ENCODE results near the gene BAIAP2. TPM values are rescaled to one million over a fixed set of nuclear protein-coding genes. Genes with fewer than 3 reads are reported as not detected.

Gene BAIAP2
- total RNA-seq, 1 donor from 2014 or later, result 51.4 TPM

DNA sequence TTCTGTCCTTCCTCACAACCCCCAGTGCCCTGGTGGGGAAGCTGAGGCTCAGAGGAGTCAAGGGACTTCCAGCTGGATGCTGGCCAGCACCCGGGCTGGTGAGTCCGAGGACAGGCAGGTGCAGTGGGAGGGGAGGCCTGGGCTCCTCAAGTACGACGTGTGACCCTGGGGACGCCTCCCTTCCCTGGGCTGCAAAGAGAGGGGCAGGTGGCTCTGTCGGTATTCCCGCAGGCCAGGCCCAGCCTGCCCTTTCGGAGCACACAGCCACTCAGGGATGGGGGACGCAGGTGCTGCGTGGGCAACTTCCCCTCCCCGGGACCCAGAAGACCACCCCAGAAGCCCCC lies 97.2 kb downstream of the BAIAP2 start:
- Histone ChIP-seq H3K79me2 (ENCODE audit: insufficient read depth, low read length) (no peaks in the 10 kb centered on the region), H3K27ac (ENCODE audit: low read depth, low read length) (no peak overlapping the region), H3K4me3 (ENCODE audit: insufficient read depth, low read depth, low read length) (no peak overlapping the region), H3K4me1 (ENCODE audit: insufficient read depth, low read length) (no peaks in the 10 kb centered on the region), H3K27me3 (ENCODE audit: insufficient read depth, low read length) (no peaks in the 10 kb centered on the region), H4K20me1 (ENCODE audit: insufficient read depth, low read length) (no peaks in the 10 kb centered on the region), H3K9ac (ENCODE audit: low read length) (no peak overlapping the region), H3K36me3 (ENCODE audit: insufficient read depth, low read length) (no peaks in the 10 kb centered on the region), H2AFZ (ENCODE audit: low read depth, low read length) (no peak overlapping the region), H3K4me2 (ENCODE audit: low read length) (no peak overlapping the region), H3K9me3 (ENCODE audit: insufficient read depth, low read depth, low read length) (no peaks in the 10 kb centered on the region)
- no peaks in the 10 kb centered on the region for H3K36me3 Mint-ChIP-seq (ENCODE audit: low read depth, unreplicated experiment)
- FAIRE-seq, result no peak
- no peak overlapping the region for H3K27ac Mint-ChIP-seq (ENCODE audit: unreplicated experiment)
- H3K27me3 Mint-ChIP-seq (ENCODE audit: low read depth, unreplicated experiment), result peaks cover 4% of the 10 kb centered on the region
- H3K9me3 Mint-ChIP-seq (ENCODE audit: unreplicated experiment), result no peaks in the 10 kb centered on the region
- no peak for DNase-seq (ENCODE audit: low read depth)
- H3K4me3 Mint-ChIP-seq (ENCODE audit: unreplicated experiment), result no peak overlapping the region
- TF ChIP-seq EZH2 (IDR thresholded peaks at IDR 0.05; ENCODE audit: insufficient read depth, low read length) (no peak), CTCF (IDR thresholded peaks at IDR 0.05; ENCODE audit: insufficient read depth, low read depth, low read length) (no peak)
- H3K4me1 Mint-ChIP-seq (ENCODE audit: low read depth, unreplicated experiment), result no peaks in the 10 kb centered on the region

- H3K9me3 ChIP-seq (ENCODE audit: insufficient read depth, low read depth, low read length), result peaks cover 3% of the 10 kb centered on the region
- H3K27ac ChIP-seq (ENCODE audit: low read depth, low read length), result no peak overlapping the region
- no peak overlapping the region for H3K4me3 Mint-ChIP-seq (ENCODE audit: unreplicated experiment)
- no peaks in the 10 kb centered on the region for H3K9me3 Mint-ChIP-seq (ENCODE audit: unreplicated experiment)
- no peak for FAIRE-seq
- H3K4me2 ChIP-seq (ENCODE audit: low read length), result no peak overlapping the region
- no peak for DNase-seq (ENCODE audit: low read depth)
- H4K20me1 ChIP-seq (ENCODE audit: insufficient read depth, low read length), result peaks cover under 1% of the 10 kb centered on the region
- H3K27me3 Mint-ChIP-seq (ENCODE audit: low read depth, unreplicated experiment), result peaks cover 4% of the 10 kb centered on the region
- H3K9ac ChIP-seq (ENCODE audit: low read length), result no peak overlapping the region
- TF ChIP-seq EZH2 (IDR thresholded peaks at IDR 0.05; ENCODE audit: insufficient read depth, low read length) (no peak), CTCF (IDR thresholded peaks at IDR 0.05; ENCODE audit: insufficient read depth, low read depth, low read length) (no peak)
- no peaks in the 10 kb centered on the region for H3K79me2 ChIP-seq (ENCODE audit: insufficient read depth, low read length)
- no peaks in the 10 kb centered on the region for H3K36me3 Mint-ChIP-seq (ENCODE audit: low read depth, unreplicated experiment)
- no peaks in the 10 kb centered on the region for H3K4me1 Mint-ChIP-seq (ENCODE audit: low read depth, unreplicated experiment)
- H3K4me1 ChIP-seq (ENCODE audit: insufficient read depth, low read length), result no peaks in the 10 kb centered on the region
- no peak overlapping the region for H2AFZ ChIP-seq (ENCODE audit: low read depth, low read length)
- H3K27me3 ChIP-seq (ENCODE audit: insufficient read depth, low read length), result no peaks in the 10 kb centered on the region
- no peaks in the 10 kb centered on the region for H3K36me3 ChIP-seq (ENCODE audit: insufficient read depth, low read length)
- H3K27ac Mint-ChIP-seq (ENCODE audit: unreplicated experiment), result no peak overlapping the region
- no peak overlapping the region for H3K4me3 ChIP-seq (ENCODE audit: insufficient read depth, low read depth, low read length)
Observed at GRCh38 chr17:81132770-81133723, 98.1 kb downstream of the BAIAP2 start.
